Measurements from ENCODE around the gene PCDHGB5. TPM values are rescaled to one million over a fixed set of nuclear protein-coding genes. Genes with fewer than 3 reads are reported as not detected.
"Not testable (repeated sequence)": the region's sequence is repeated elsewhere in the genome, so short reads cannot be mapped to it uniquely, and the experiment has no call there.

PCDHGB5 gene
- total and polyA plus RNA-seq, 12 donors: 0.40 to 15.3 (median 9.3) TPM

- no peak for DNase-seq
- no peaks in the 10 kb centered on the region for H3K4me1 ChIP-seq (replicated peaks in 1 of 2)
- H3K27ac ChIP-seq: no peak overlapping the region
- TF ChIP-seq POLR2A (IDR thresholded peaks at IDR 0.05) (no peak), CTCF (IDR thresholded peaks at IDR 0.05) (no peak)
- no peaks in the 10 kb centered on the region for H3K36me3 ChIP-seq (replicated peaks in 1 of 2)
- H3K27me3 ChIP-seq: no peaks in the 10 kb centered on the region
- intact Hi-C loops (cut with DNase I): loop anchor here (5.0 to 10.0 kb wide), 5 partner anchors 99 to 189 kb away; partner anchors contain the start of gene PCDHB14 (in 1 of the 2)
- WGBS, 4 donors: 9 to 16% (median 13%) methylated on average over 21 to 25 of the region's 25 CpGs
- H3K9me3 ChIP-seq (replicated peaks in 1 of 3): peaks cover 0 to 49% (median 0%) of the 10 kb centered on the region in 3 donors
- peak overlapping the region in 2 of 4 donors; percentile 6 to 43 for H3K4me3 ChIP-seq
These were observed 15.9 kb downstream of the PCDHGB5 start for GRCh38 chr5:141413540-141414069.

DNA sequence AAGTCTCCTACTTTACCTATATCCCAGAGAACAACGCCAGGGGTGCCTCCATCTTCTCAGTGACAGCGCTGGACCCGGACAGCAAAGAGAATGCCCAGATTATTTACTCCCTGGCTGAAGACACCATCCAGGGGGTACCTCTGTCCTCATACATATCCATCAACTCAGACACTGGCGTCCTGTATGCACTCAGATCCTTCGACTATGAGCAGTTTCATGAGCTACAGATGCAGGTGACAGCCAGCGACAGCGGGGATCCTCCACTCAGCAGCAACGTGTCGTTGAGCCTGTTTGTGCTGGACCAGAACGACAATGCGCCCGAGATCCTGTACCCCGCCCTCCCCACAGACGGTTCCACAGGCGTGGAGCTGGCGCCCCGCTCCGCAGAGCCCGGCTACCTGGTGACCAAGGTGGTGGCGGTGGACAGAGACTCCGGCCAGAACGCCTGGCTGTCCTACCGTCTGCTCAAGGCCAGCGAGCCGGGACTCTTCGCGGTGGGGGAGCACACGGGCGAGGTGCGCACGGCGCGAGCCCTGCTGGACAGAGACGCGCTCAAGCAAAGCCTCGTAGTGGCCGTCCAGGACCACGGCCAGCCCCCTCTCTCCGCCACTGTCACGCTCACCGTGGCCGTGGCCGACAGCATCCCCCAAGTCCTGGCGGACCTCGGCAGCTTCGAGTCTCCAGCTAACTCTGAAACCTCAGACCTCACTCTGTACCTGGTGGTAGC lies 17.0 kb downstream of the PCDHGB5 start:
- H3K4me3 ChIP-seq; H3K27ac ChIP-seq; H3K36me3 ChIP-seq (replicated peaks in 1 of 2); H3K27me3 ChIP-seq; DNase-seq; H3K4me1 ChIP-seq (replicated peaks in 1 of 2): not testable (repeated sequence)
- WGBS, 4 donors: 22 to 36% (median 22%) methylated on average over 5 to 46 of the region's 46 CpGs
- intact Hi-C loops (cut with DNase I): loop anchor here (5.0 to 10.0 kb wide), 5 partner anchors 100 to 190 kb away; partner anchors contain the start of gene PCDHB14 (in 1 of the 2)
- H3K9me3 ChIP-seq (replicated peaks in 1 of 3): peaks cover 0 to 49% (median 0%) of the 10 kb centered on the region in 3 donors

- not testable (repeated sequence) for H3K27ac ChIP-seq; H3K4me3 ChIP-seq; H3K36me3 ChIP-seq (replicated peaks in 1 of 2); DNase-seq; H3K27me3 ChIP-seq; H3K4me1 ChIP-seq (replicated peaks in 1 of 2)
- 20 to 43% (median 28%) methylated on average over 6 to 24 of the region's 24 CpGs for WGBS, 4 donors
- intact Hi-C loops (cut with DNase I): loop anchor here (10.0 kb wide), 4 partner anchors 100 to 190 kb away; partner anchors contain the start of gene PCDHB14 (in 1 of the 2)
- peaks cover 0 to 49% (median 5%) of the 10 kb centered on the region in 3 donors for H3K9me3 ChIP-seq (replicated peaks in 1 of 3)
These were observed 17.5 kb downstream of the PCDHGB5 start for GRCh38 chr5:141415275-141415618.

GRCh38 chr5:141417494-141418172 lies 19.9 kb downstream of the PCDHGB5 start, which contains the start of gene PCDHGB7:
PCDHGB7 (plus strand) TSS chr5:141417677; CDS start chr5:141417860, 183 bp downstream.
- TF ChIP-seq POLR2A (IDR thresholded peaks at IDR 0.05) (peak in 1 of 2 donors; percentile 18), CTCF (IDR thresholded peaks at IDR 0.05) (peak; percentile 43 to 79 (median 64))
- H3K27me3 ChIP-seq; H3K4me1 ChIP-seq (replicated peaks in 1 of 2); H3K36me3 ChIP-seq (replicated peaks in 1 of 2): not testable (repeated sequence)
- Histone ChIP-seq H3K27ac (peak within 1 kb of the TSS in 1 of 5 donors; percentile 47), H3K4me3 (peak within 1 kb of the TSS in 2 of 4 donors; percentile 3 to 54), H3K9me3 (replicated peaks in 1 of 3) (peaks cover 0 to 65% (median 8%) of the 10 kb centered on the region in 3 donors)
- intact Hi-C loops (cut with DNase I): loop anchor here (10.0 kb wide), 4 partner anchors 103 to 193 kb away; partner anchors contain the start of gene PCDHB14 (in 1 of the 2)
- 6 to 16% (median 9%) methylated on average over 17 to 44 of the region's 47 CpGs for WGBS, 4 donors
- peak; percentile 61 to 83 (median 77) for DNase-seq
